K562 (cell line): Measurements from ENCODE around the gene ANAPC16. TPM values are rescaled to one million over a fixed set of nuclear protein-coding genes. Genes with fewer than 3 reads are reported as not detected.

Experiments
- DMBX1 ChIP-seq: fragments of 250-450 bp; sonication (Bioruptor Pico); IDR thresholded peaks from 2 replicates; pipeline ENCODE4 v1.8.0; 2022; ENCODE audit warnings: inconsistent platforms, mild to moderate bottlenecking, moderate library complexity, borderline replicate concordance
- EHMT2 ChIP-seq: fragments of 450-650 bp; IDR thresholded peaks from 2 replicates; pipeline ENCODE4 v1.6.1; 2018; ENCODE audit warnings: antibody characterized with exemption
- GATAD2A ChIP-seq: fragments of 450-650 bp; IDR thresholded peaks from 2 replicates; pipeline ENCODE4 v1.6.1; 2017
- GTF2F1 ChIP-seq: IDR thresholded peaks from 2 replicates; pipeline ENCODE4 v1.6.1; 2011; ENCODE audit warnings: low read depth, low read length, improper control_type of control experiment
- HLTF ChIP-seq: fragments of 450-650 bp; IDR thresholded peaks from 2 replicates; pipeline ENCODE4 v1.6.1; 2016
- JUND ChIP-seq, 2 experiments: IDR thresholded peaks; 2 replicates in 1 of 2; 3 replicates in 1 of 2; pipeline ENCODE4 v1.6.1; 2011; ENCODE audit warnings: borderline replicate concordance in 2 of 2, low read depth in 2 of 2, low read length in 2 of 2, improper control_type of control experiment in 1 of 2, missing biosample characterization in 1 of 2, missing genetic modification characterization in 1 of 2, missing genetic modification reagents in 1 of 2
- KAT7 ChIP-seq: sonication (generic); formaldehyde crosslinking; IDR thresholded peaks from 2 replicates; pipeline ENCODE4 v1.8.0; 2022; ENCODE audit warnings: missing genetic modification reagents, mild to moderate bottlenecking, borderline replicate concordance
- KHSRP ChIP-seq: fragments of 450-650 bp; IDR thresholded peaks from 2 replicates; pipeline ENCODE4 v1.6.1; 2017
- MIER1 ChIP-seq: fragments of 450-650 bp; IDR thresholded peaks from 2 replicates; pipeline ENCODE4 v1.6.1; 2016; ENCODE audit warnings: antibody characterized with exemption, mild to moderate bottlenecking, low read depth
- MTA1 ChIP-seq: fragments of 450-650 bp; IDR thresholded peaks from 2 replicates; pipeline ENCODE4 v1.6.1; 2017; ENCODE audit warnings: borderline replicate concordance
- POLR2H ChIP-seq: IDR thresholded peaks from 2 replicates; pipeline ENCODE4 v1.6.1; 2016; ENCODE audit warnings: missing genetic modification characterization, low read depth, mild to moderate bottlenecking, control low read depth, missing compliant biosample characterization, moderate library complexity
- PRDM10 ChIP-seq: fragments of 450-650 bp; IDR thresholded peaks from 2 replicates; pipeline ENCODE4 v1.6.1; 2018; ENCODE audit not compliant: partially characterized antibody
- SMAD3 ChIP-seq: fragments of 450-650 bp; formaldehyde crosslinking; conservative IDR thresholded peaks from 2 replicates; pipeline ENCODE4 v1.4.0; 2020; ENCODE audit warnings: mild to moderate bottlenecking
- ZEB2 ChIP-seq: fragments of 450-650 bp; IDR thresholded peaks from 2 replicates; pipeline ENCODE4 v1.6.1; 2016
- ZNF134 ChIP-seq: fragments of 250-450 bp; sonication (Bioruptor Pico); conservative IDR thresholded peaks from 2 replicates; pipeline ENCODE4 v1.4.0; 2020
- ZNF57 ChIP-seq: fragments of 450-650 bp; formaldehyde crosslinking; IDR thresholded peaks from 2 replicates; pipeline ENCODE4 v1.4.0; 2020; ENCODE audit warnings: mild to moderate bottlenecking, moderate library complexity
- ZNF764 ChIP-seq: fragments of 250-450 bp; sonication (Bioruptor Pico); IDR thresholded peaks from 2 replicates; pipeline ENCODE4 v1.4.0; 2020; ENCODE audit warnings: low read depth, mild to moderate bottlenecking, moderate library complexity
- ZNF766 ChIP-seq: fragments of 200-800 bp; sonication (Bioruptor generic); conservative IDR thresholded peaks from 2 replicates; pipeline ENCODE4 v1.6.1; 2016; ENCODE audit warnings: missing genetic modification characterization, missing compliant biosample characterization
- polyA plus RNA-seq, 8 experiments: library from polyadenylated mRNA; depleted of rRNA in 4 of 8; stranded (reverse) in 5 of 8; unstranded in 3 of 8; fragments of >200 nt; fragmentation: Nextera tagmentation in 2 of 8; fragmentation: Illumina TruSeq in 1 of 8; extraction: Ambion mirVana in 2 of 8; extraction: Trizol in 1 of 8; gene quantifications; 2 replicates each; pipeline versions ENCODE4 v1.2.1 to v1.2.3, GENCODE V29; 2011 to 2014; ENCODE audit warnings: inconsistent platforms in 1 of 8, missing spikeins in 1 of 8
- total RNA-seq, 7 experiments: library from RNA; depleted of rRNA in 6 of 7; stranded (reverse); fragments of >200 nt in 6 of 7; fragmentation: Illumina TruSeq in 2 of 7; extraction: Trizol in 2 of 7; gene quantifications; 2 replicates each; pipeline versions ENCODE4 v1.2.1 to v1.2.3, GENCODE V29; 2011 to 2021; ENCODE audit warnings: low replicate concordance in 1 of 7
- TF ChIP-seq, protein P1 (sequence below): fragments of 450-650 bp; IDR thresholded peaks from 2 replicates; pipeline ENCODE4 v1.6.1; 2017; ENCODE audit warnings: antibody characterized with exemption, mild to moderate bottlenecking

The ANAPC16 gene
- total and polyA plus RNA-seq, 9 of the 15 experiments (the other 6 are each of a cell fraction or from before 2014, with no cell fraction given), result 42.6 to 208 (median 108) TPM

DNA sequence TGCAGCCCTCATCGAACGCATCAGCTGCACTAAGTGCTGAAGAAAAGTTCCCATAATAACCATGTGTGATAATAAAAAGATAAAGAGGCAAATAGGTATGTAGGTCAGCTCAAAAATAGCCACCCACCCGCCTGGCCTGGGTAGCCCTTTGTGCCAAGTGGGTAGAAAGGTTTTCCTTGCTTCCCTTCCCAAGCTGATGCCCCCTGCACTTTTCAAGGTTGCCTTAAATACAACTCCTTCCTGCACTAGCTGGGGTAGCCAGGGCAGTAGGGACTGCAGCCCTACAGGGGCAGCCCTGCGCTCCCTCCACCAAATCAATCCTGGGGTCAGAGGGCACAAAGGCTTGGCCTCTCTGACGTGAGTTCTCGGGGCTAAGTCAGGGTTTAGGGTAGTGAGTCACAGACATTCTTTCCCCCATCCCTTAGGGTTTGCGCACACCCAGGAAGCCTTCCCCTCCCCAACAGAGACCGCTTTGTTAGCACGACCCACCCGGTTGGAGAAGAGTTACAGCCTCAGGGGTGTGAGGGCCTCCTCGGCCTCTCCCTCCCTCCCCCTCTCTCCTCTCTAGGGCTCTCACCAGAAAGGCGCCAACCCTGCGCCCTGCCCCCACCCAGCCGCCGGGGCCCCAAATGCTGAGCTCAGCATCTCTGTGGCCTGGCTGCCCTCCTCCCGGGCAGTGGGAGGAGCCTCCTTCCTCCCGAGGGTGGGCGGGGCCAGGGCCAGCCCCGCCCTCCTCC, 44.6 kb downstream of the ANAPC16 start (continued):
- TF ChIP-seq, protein P1, sequence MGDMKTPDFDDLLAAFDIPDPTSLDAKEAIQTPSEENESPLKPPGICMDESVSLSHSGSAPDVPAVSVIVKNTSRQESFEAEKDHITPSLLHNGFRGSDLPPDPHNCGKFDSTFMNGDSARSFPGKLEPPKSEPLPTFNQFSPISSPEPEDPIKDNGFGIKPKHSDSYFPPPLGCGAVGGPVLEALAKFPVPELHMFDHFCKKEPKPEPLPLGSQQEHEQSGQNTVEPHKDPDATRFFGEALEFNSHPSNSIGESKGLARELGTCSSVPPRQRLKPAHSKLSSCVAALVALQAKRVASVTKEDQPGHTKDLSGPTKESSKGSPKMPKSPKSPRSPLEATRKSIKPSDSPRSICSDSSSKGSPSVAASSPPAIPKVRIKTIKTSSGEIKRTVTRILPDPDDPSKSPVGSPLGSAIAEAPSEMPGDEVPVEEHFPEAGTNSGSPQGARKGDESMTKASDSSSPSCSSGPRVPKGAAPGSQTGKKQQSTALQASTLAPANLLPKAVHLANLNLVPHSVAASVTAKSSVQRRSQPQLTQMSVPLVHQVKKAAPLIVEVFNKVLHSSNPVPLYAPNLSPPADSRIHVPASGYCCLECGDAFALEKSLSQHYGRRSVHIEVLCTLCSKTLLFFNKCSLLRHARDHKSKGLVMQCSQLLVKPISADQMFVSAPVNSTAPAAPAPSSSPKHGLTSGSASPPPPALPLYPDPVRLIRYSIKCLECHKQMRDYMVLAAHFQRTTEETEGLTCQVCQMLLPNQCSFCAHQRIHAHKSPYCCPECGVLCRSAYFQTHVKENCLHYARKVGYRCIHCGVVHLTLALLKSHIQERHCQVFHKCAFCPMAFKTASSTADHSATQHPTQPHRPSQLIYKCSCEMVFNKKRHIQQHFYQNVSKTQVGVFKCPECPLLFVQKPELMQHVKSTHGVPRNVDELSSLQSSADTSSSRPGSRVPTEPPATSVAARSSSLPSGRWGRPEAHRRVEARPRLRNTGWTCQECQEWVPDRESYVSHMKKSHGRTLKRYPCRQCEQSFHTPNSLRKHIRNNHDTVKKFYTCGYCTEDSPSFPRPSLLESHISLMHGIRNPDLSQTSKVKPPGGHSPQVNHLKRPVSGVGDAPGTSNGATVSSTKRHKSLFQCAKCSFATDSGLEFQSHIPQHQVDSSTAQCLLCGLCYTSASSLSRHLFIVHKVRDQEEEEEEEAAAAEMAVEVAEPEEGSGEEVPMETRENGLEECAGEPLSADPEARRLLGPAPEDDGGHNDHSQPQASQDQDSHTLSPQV, result peak; percentile 97
- no peak for TF ChIP-seq GTF2F1
- TF ChIP-seq ZNF57 (CRISPR knock-in tag), result no peak
- TF ChIP-seq ZNF764 (CRISPR knock-in tag), result 0 out of 2 replicates have a peak, but pooled peaks have one; percentile 18
- peak; percentile 84 for TF ChIP-seq JUND (IDR thresholded peaks at IDR 0.05; ENCODE audit: borderline replicate concordance, low read depth, low read length)
- TF ChIP-seq JUND (tag; IDR thresholded peaks at IDR 0.05; ENCODE audit: borderline replicate concordance, low read depth, low read length), result peak; percentile 84; the same call in 2 of the 3 replicates
- TF ChIP-seq DMBX1 (CRISPR knock-in tag), result peak; percentile 92
- TF ChIP-seq GATAD2A, result peak; percentile 19; the same call in 1 of the 2 replicates
- peak; percentile 12; the same call in 1 of the 2 replicates for TF ChIP-seq HLTF
- TF ChIP-seq EHMT2, result peak; percentile 17; the same call in 1 of the 2 replicates
- no peak for TF ChIP-seq KHSRP
- TF ChIP-seq PRDM10, result peak; percentile 67
- TF ChIP-seq ZNF766 (CRISPR knock-in tag), result 0 out of 2 replicates have a peak, but pooled peaks have one; percentile 14
- 0 out of 2 replicates have a peak, but pooled peaks have one; percentile 9 for TF ChIP-seq KAT7 (CRISPR knock-in tag)
- TF ChIP-seq MTA1, result peak; percentile 52
- TF ChIP-seq MIER1, result 0 out of 2 replicates have a peak, but pooled peaks have one; percentile 15
- no peak for TF ChIP-seq POLR2H (tag)
- TF ChIP-seq ZEB2, result peak; percentile 49; the same call in 1 of the 2 replicates
- peak; percentile 37; the same call in 1 of the 2 replicates for TF ChIP-seq SMAD3 (CRISPR knock-in tag)
- peak; percentile 47; the same call in 1 of the 2 replicates for TF ChIP-seq ZNF134 (CRISPR knock-in tag)
- TF ChIP-seq, all 486 proteins: peak for 173
